Measurements from ENCODE around the gene PEBP1.

DNA sequence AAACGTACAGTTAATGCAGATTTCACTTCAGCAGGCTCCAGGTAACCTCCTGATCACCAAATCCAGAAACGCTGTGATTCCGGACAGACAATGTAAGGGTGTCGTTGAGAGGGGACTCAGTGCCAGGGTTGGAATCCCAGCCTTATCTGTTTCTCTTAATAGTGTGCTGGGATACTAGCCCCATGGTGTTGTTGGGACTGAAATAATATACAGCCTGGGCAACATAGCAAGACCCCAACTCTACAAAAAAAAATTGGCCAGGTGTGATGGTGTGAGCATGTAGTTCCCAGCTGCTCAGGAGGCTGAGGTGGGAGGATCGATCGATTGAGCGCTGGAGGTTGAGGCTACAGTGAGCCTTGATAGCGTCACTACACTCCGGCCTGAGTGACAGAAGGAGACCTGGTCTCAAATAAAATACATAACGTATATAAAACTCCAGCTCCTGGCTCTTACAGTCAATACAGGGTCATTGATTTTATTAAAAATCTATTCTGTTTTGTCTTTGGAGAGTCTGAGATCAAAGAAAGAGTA, 1.3 kb downstream of the PEBP1 start:
- TF ChIP-seq YY1 (IDR thresholded peaks at IDR 0.05; ENCODE audit: low read depth) (no peak), EGR1 (IDR thresholded peaks at IDR 0.05) (no peak), RAD21 (IDR thresholded peaks at IDR 0.05; ENCODE audit: low read depth) (no peak), TCF12 (IDR thresholded peaks at IDR 0.05; ENCODE audit: low read depth) (no peak), NFIC (IDR thresholded peaks at IDR 0.05) (no peak)

Data from Ishikawa (cell line).